Lung (tissue), 12 donors: ENCODE data around the gene FXYD5. TPM values are rescaled to one million over a fixed set of nuclear protein-coding genes. Genes with fewer than 3 reads are reported as not detected.

Experiments
- ATAC-seq: fragments of 200-7000 bp; cut with Tn5 transposase; one replicate; pipeline ENCODE4 v1.9.1; 2020; ENCODE audit warnings: moderate number of reproducible peaks; ENCODE audit not compliant: insufficient read depth, low FRiP score
- DNase-seq, 3 donors: peaks; one replicate each; pipeline ENCODE4 v3.0.0-alpha.2; 2013 to 2017
- H3K27ac ChIP-seq, 2 donors: one replicate each; pipeline ENCODE4 v1.5.1; 2013; ENCODE audit warnings: mild to moderate bottlenecking in 2 of 2, moderate library complexity in 2 of 2, control low read depth in 1 of 2, inconsistent platforms in 1 of 2, low read depth in 1 of 2, low read length in 1 of 2
- H3K27me3 ChIP-seq, 3 donors: one replicate each; pipeline ENCODE4 v1.5.1; 2013; ENCODE audit warnings: low read length in 2 of 3; ENCODE audit not compliant: control insufficient read depth in 3 of 3, insufficient read depth in 3 of 3
- H3K36me3 ChIP-seq, 4 donors: one replicate each; pipeline ENCODE4 v1.5.1; 2013; ENCODE audit warnings: low read length in 4 of 4, mild to moderate bottlenecking in 1 of 4, moderate library complexity in 1 of 4; ENCODE audit not compliant: control insufficient read depth in 4 of 4, insufficient read depth in 4 of 4
- H3K4me1 ChIP-seq, 5 donors: one replicate each; pipeline ENCODE4 v1.5.1; 2013; ENCODE audit warnings: low read length in 5 of 5, mild to moderate bottlenecking in 2 of 5, moderate library complexity in 1 of 5; ENCODE audit not compliant: control insufficient read depth in 5 of 5, insufficient read depth in 5 of 5
- H3K4me3 ChIP-seq: one replicate; pipeline ENCODE4 v1.5.1; 2013; ENCODE audit warnings: mild to moderate bottlenecking, control low read depth, moderate library complexity
- H3K9ac ChIP-seq, 2 donors: one replicate each; pipeline ENCODE4 v1.5.1; 2013; ENCODE audit warnings: low read length in 2 of 2, control low read depth in 1 of 2; ENCODE audit not compliant: insufficient read depth in 1 of 2
- H3K9me3 ChIP-seq, 4 donors: one replicate each; pipeline ENCODE4 v1.5.1; 2013; ENCODE audit warnings: low read length in 3 of 4, mild to moderate bottlenecking in 1 of 4, moderate library complexity in 1 of 4; ENCODE audit not compliant: control insufficient read depth in 4 of 4, insufficient read depth in 3 of 4
- WGBS, 2 donors: extraction: QIAGEN DNeasy Blood & Tissue Kit; methylation state at CpG; one replicate each; pipeline ENCODE4 v1.1.7; 2013; 5-methylcytosine and 5-hydroxymethylcytosine counted together
- polyA plus RNA-seq, 2 donors: library from polyadenylated mRNA; stranded (reverse); fragments of 200-250 nt; gene quantifications; one replicate each; pipeline ENCODE4 v1.2.1, GENCODE V29; 2013
- total RNA-seq, 2 donors: library from RNA; depleted of rRNA in 1 of 2; stranded (reverse); fragments of >200 nt in 1 of 2; gene quantifications; one replicate each; pipeline ENCODE4 v1.2.1, GENCODE V29; 2014 to 2021
- TF ChIP-seq, protein P1 (sequence below): IDR thresholded peaks from 2 replicates; pipeline ENCODE4 v1.5.1; 2012; ENCODE audit warnings: mild to moderate bottlenecking; ENCODE audit errors: control extremely low read depth, extremely low read depth
- donor health status: control.
- donor health status: control.
- donor health status: Bipolar disorder and iron deficiency.
- donor health status: healthy.
- donor health status: DM: yes; HTN: yes; CAD: no.

The FXYD5 gene
- total and polyA plus RNA-seq, 4 donors: 9.9 to 203 (median 138) TPM

DNA sequence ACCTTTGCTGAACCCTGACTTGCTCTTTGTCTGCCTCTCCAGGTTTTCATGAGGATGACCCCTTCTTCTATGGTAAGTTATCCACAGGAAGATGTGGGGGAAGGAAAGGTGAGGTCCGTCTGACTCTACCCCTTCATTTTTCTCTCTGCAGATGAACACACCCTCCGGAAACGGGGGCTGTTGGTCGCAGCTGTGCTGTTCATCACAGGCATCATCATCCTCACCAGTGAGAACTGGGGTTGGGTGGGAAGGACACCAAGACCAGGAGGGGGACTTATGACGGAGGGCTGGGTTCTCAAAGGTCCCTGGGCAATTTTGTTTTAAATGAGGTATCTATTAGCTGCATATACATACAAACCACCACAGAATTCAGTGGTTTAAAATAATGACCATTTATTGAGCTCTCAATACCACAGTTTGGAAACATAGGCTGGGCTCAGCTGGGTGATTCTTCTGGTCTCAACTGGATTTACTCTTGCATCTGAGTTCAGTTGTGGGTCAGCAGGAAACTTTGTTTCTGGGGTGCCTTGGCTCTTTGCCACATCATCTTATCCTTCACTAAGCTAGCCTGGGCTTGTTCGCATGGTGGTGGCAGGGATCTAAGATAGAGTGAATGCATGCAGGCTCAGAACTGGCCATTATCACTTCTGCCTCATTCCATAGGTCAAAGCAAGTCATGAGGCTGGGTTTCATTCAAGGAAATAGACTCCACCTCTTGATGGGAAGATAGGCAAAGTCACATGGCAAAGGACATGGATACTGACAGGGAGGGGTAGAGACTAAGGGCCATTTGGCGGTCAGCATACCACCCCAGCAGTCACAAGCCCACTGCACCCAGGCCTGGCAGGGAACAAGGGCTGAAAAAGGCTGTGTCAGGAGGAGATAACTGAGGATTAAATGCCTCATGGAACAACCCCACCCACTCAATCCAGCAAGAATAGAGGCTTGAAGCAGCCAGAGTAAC lies 11.8 kb downstream of the FXYD5 start:
- TF ChIP-seq, protein P1, sequence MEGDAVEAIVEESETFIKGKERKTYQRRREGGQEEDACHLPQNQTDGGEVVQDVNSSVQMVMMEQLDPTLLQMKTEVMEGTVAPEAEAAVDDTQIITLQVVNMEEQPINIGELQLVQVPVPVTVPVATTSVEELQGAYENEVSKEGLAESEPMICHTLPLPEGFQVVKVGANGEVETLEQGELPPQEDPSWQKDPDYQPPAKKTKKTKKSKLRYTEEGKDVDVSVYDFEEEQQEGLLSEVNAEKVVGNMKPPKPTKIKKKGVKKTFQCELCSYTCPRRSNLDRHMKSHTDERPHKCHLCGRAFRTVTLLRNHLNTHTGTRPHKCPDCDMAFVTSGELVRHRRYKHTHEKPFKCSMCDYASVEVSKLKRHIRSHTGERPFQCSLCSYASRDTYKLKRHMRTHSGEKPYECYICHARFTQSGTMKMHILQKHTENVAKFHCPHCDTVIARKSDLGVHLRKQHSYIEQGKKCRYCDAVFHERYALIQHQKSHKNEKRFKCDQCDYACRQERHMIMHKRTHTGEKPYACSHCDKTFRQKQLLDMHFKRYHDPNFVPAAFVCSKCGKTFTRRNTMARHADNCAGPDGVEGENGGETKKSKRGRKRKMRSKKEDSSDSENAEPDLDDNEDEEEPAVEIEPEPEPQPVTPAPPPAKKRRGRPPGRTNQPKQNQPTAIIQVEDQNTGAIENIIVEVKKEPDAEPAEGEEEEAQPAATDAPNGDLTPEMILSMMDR: no peak
- Histone ChIP-seq H3K4me1 (no peaks in the 10 kb centered on the region), H3K36me3 (peaks cover 0 to 48% (median 6%) of the 10 kb centered on the region in 4 donors), H3K27me3 (no peaks in the 10 kb centered on the region), H3K9ac (no peak overlapping the region), H3K9me3 (peaks cover 0 to 31% (median 12%) of the 10 kb centered on the region in 4 donors), H3K27ac (no peak overlapping the region), H3K4me3 (no peak overlapping the region)
- WGBS, 2 donors: 97 to 98% methylated on average over 7 of the region's 7 CpGs
- DNase-seq: no peak
- no peak for ATAC-seq

DNA sequence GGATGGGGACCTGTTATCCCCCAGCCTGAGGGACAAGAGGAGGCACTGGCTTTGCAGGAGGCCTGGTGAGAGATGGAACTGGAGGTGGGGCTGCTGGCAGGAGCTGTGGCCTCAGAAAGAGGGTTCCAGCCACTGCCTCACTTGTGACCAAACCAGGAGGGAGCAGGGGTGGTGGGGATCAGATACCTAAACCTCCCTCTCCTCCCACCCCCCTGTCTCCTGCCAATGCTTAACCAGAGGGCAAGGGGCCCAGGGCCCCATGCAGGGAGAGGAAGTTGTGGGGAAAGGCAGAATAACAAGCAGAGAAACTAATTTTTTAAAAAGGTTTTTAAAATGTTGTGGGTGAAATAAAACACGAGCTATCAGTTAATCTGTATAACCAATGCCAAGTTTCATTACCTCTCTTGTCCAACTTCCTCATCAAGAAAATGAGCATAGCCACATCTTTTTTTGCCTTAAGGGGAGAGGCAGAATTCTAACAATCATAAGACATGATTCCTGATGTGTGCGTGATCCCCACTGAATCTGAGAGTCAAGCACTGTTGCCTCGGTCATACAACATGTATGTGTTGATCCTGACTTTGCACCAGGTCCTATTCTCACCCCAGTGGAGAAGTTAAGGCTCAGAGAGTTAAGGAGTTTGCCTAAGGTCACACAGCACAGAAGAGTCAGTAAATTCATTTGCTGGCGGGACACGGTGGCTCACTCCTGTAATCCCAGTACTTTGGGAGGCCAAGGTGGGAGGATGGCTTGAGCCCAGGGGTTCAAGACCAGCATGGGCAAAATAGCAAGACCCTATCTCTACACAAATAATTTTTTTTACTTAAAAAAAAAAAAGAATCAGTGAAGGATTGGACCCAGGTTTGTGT lies 12.9 kb downstream of the FXYD5 start:
- WGBS, 2 donors: 58 to 72% methylated on average over 5 of the region's 5 CpGs
- no peak overlapping the region for H3K9ac ChIP-seq
- no peak overlapping the region for H3K4me3 ChIP-seq
- H3K9me3 ChIP-seq: peaks cover 0 to 24% (median 12%) of the 10 kb centered on the region in 4 donors
- H3K36me3 ChIP-seq: peaks cover 0 to 38% (median 6%) of the 10 kb centered on the region in 4 donors
- H3K27ac ChIP-seq: no peak overlapping the region
- no peaks in the 10 kb centered on the region for H3K27me3 ChIP-seq
- DNase-seq (no peak), ATAC-seq (no peak)
- H3K4me1 ChIP-seq: no peaks in the 10 kb centered on the region
- TF ChIP-seq, protein P1: no peak

DNA sequence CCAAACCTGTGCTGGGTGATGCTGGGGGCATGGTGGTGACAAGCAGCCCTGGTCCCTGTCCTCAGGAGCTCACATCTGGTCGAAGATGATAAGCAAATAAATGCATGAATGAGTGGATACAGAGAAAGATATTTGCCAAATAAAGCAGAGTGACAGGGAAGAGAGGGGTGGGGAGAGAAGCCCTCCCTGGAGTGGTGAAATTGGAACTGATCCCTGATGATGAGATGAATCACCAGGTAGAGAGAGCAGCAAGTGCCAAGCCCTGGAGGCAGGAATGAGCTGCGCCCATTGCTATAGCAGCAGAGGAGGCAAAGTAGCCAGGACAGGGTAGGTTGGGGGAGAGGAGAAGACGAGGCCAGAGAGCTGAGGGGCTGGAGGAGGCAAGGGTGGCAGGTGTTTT lies 13.7 kb downstream of the FXYD5 start:
- ATAC-seq: no peak
- Histone ChIP-seq H3K27ac (no peak overlapping the region), H3K9me3 (peaks cover 0 to 19% (median 11%) of the 10 kb centered on the region in 4 donors), H3K4me3 (no peak overlapping the region), H3K27me3 (no peaks in the 10 kb centered on the region), H3K4me1 (no peaks in the 10 kb centered on the region), H3K36me3 (peaks cover 0 to 32% (median 6%) of the 10 kb centered on the region in 4 donors), H3K9ac (no peak overlapping the region)
- TF ChIP-seq, protein P1: no peak
- WGBS, 2 donors: 76 to 78% methylated on average over 3 of the region's 3 CpGs
- DNase-seq: no peak
